ENCODE measurements around the gene HECTD1. TPM values are rescaled to one million over a fixed set of nuclear protein-coding genes. Genes with fewer than 3 reads are reported as not detected.

Gene HECTD1
- polyA plus RNA-seq, 1 experiment: 121 TPM

- CTCF ChIA-PET: interaction anchor here (0.7 kb wide), 1 partner anchor 260 kb away, joined by 3 read pairs; no protein-coding TSS in a partner anchor
- TF ChIP-seq CTCF (IDR thresholded peaks at IDR 0.05; ENCODE audit: low read depth, low read length): no peak
- Histone ChIP-seq H3K27me3 (ENCODE audit: control insufficient read depth, insufficient read depth, low read length) (no peaks in the 10 kb centered on the region), H3K27ac (ENCODE audit: low read depth, low read length) (no peak overlapping the region), H3K9me3 (ENCODE audit: control insufficient read depth, insufficient read depth, low read length) (no peaks in the 10 kb centered on the region), H3K4me3 (ENCODE audit: low read depth, low read length) (no peak overlapping the region)
- no peak for DNase-seq (ENCODE audit: low read depth, low spot score)
- POLR2A ChIA-PET: no interaction called here
These were observed 82.4 kb downstream of the HECTD1 start for GRCh38 chr14:31125231-31125630.

- CTCF ChIA-PET: interaction anchor here (0.7 kb wide), 1 partner anchor 217 kb away, joined by 5 read pairs; no protein-coding TSS in a partner anchor
- H3K9me3 ChIP-seq (ENCODE audit: control insufficient read depth, insufficient read depth, low read length): no peaks in the 10 kb centered on the region
- POLR2A ChIA-PET: interaction anchor here (0.6 kb wide), 2 partner anchors 12 to 84 kb away, joined by 3 to 7 read pairs; no protein-coding TSS in a partner anchor
- no peak for DNase-seq (ENCODE audit: low read depth, low spot score)
- no peak overlapping the region for H3K27ac ChIP-seq (ENCODE audit: low read depth, low read length)
- H3K27me3 ChIP-seq (ENCODE audit: control insufficient read depth, insufficient read depth, low read length): no peaks in the 10 kb centered on the region
- TF ChIP-seq CTCF (IDR thresholded peaks at IDR 0.05; ENCODE audit: low read depth, low read length): no peak
- no peak overlapping the region for H3K4me3 ChIP-seq (ENCODE audit: low read depth, low read length)
These were observed 83.4 kb downstream of the HECTD1 start for GRCh38 chr14:31124197-31124596.

- no peak overlapping the region for H3K4me3 ChIP-seq (ENCODE audit: low read depth, low read length)
- no peaks in the 10 kb centered on the region for H3K27me3 ChIP-seq (ENCODE audit: control insufficient read depth, insufficient read depth, low read length)
- H3K27ac ChIP-seq (ENCODE audit: low read depth, low read length): no peak overlapping the region
- no peak for TF ChIP-seq CTCF (IDR thresholded peaks at IDR 0.05; ENCODE audit: low read depth, low read length)
- DNase-seq (ENCODE audit: low read depth, low spot score): no peak
- no peaks in the 10 kb centered on the region for H3K9me3 ChIP-seq (ENCODE audit: control insufficient read depth, insufficient read depth, low read length)
- CTCF ChIA-PET: no interaction called here
- POLR2A ChIA-PET: no interaction called here
These were observed 84.7 kb downstream of the HECTD1 start for GRCh38 chr14:31122921-31123320.

GRCh38 chr14:31122098-31122611 is 85.4 kb downstream of the HECTD1 start:
- no peak for DNase-seq (ENCODE audit: low read depth, low spot score)
- Histone ChIP-seq H3K9me3 (ENCODE audit: control insufficient read depth, insufficient read depth, low read length) (no peaks in the 10 kb centered on the region), H3K4me3 (ENCODE audit: low read depth, low read length) (no peak overlapping the region), H3K27ac (ENCODE audit: low read depth, low read length) (no peak overlapping the region), H3K27me3 (ENCODE audit: control insufficient read depth, insufficient read depth, low read length) (no peaks in the 10 kb centered on the region)
- POLR2A ChIA-PET: no interaction called here
- CTCF ChIA-PET: interaction anchor here (0.7 kb wide), 1 partner anchor 55 kb away, joined by 4 read pairs; no protein-coding TSS in a partner anchor
- TF ChIP-seq CTCF (IDR thresholded peaks at IDR 0.05; ENCODE audit: low read depth, low read length): no peak

GRCh38 chr14:31118892-31119291 is 88.7 kb downstream of the HECTD1 start:
- Histone ChIP-seq H3K4me3 (ENCODE audit: low read depth, low read length) (no peak overlapping the region), H3K27ac (ENCODE audit: low read depth, low read length) (no peak overlapping the region), H3K9me3 (ENCODE audit: control insufficient read depth, insufficient read depth, low read length) (no peaks in the 10 kb centered on the region), H3K27me3 (ENCODE audit: control insufficient read depth, insufficient read depth, low read length) (no peaks in the 10 kb centered on the region)
- ChIA-PET CTCF (interaction anchor here (0.7 kb wide), 1 partner anchor 15 kb away, joined by 4 read pairs; no protein-coding TSS in a partner anchor), POLR2A (interaction anchor here (0.7 kb wide), 2 partner anchors 114 to 182 kb away, joined by 7 to 13 read pairs; no protein-coding TSS in a partner anchor)
- no peak for DNase-seq (ENCODE audit: low read depth, low spot score)
- TF ChIP-seq CTCF (IDR thresholded peaks at IDR 0.05; ENCODE audit: low read depth, low read length): no peak

Data from AG04450 (cell line).